Endothelial cell (in vitro differentiated cells): ENCODE measurements around the gene RXFP2. TPM values are rescaled to one million over a fixed set of nuclear protein-coding genes. Genes with fewer than 3 reads are reported as not detected.
A peak's percentile ranks its signal among the peaks of the same experiment; 100 is the strongest.

Experiments
- DNase-seq: peaks from one replicate; pipeline ENCODE4 v3.0.0; 2021; ENCODE audit warnings: low spot score
- H3K27ac Mint-ChIP-seq: one replicate; pipeline ENCODE4 v1.8.0; 2021; ENCODE audit warnings: mixed read lengths, inconsistent platforms; ENCODE audit not compliant: unreplicated experiment
- H3K27me3 Mint-ChIP-seq: one replicate; pipeline ENCODE4 v1.8.0; 2021; ENCODE audit warnings: mild to moderate bottlenecking, moderate library complexity, mixed read lengths, inconsistent platforms; ENCODE audit not compliant: unreplicated experiment
- H3K36me3 Mint-ChIP-seq: one replicate; pipeline ENCODE4 v1.8.0; 2021; ENCODE audit warnings: mild to moderate bottlenecking, low read depth, mixed read lengths, inconsistent platforms; ENCODE audit not compliant: unreplicated experiment
- H3K4me1 Mint-ChIP-seq: one replicate; pipeline ENCODE4 v1.8.0; 2021; ENCODE audit warnings: mild to moderate bottlenecking, mixed read lengths, inconsistent platforms; ENCODE audit not compliant: unreplicated experiment
- H3K4me3 Mint-ChIP-seq: one replicate; pipeline ENCODE4 v1.8.0; 2021; ENCODE audit warnings: mild to moderate bottlenecking, mixed read lengths, inconsistent platforms; ENCODE audit not compliant: unreplicated experiment
- H3K9me3 Mint-ChIP-seq: one replicate; pipeline ENCODE4 v1.8.0; 2021; ENCODE audit warnings: mixed read lengths, inconsistent platforms; ENCODE audit not compliant: unreplicated experiment
- CTCF ChIP-seq: fragments of 200-600 bp; sonication (generic); IDR thresholded peaks from one replicate; pipeline ENCODE4 v1.5.0; 2021; ENCODE audit warnings: antibody characterized with exemption; ENCODE audit not compliant: unreplicated experiment
- total RNA-seq: library from RNA; stranded (reverse); fragmentation: NEBNext Ultra II Directional; extraction: Animal tissue kit (Norgen Biotek cat#: 25700); gene quantifications from one replicate; pipeline ENCODE4 v1.2.1, GENCODE V29; 2021; ENCODE audit not compliant: unreplicated experiment

Gene RXFP2
- total RNA-seq, 1 donor from 2014 or later = not detected

DNA sequence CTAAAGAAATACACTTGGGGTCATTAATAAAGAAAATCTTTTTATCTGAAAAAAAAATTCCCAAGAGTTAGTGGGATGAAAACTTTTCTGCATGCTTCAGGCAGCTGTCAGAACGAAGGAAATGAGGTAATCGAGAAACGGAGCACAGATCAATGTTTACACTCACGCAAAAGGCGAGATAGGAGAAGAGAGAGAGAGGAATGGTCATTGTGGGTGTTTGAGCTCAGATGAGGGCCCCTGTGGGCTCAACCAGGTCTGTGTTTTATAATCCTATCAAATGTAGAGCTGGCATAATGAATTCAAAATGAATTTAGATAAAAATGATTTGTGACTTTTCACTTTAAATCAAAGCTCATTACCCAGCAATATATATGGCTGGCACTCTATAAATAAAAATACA lies 6.3 kb upstream of the RXFP2 start:
- no peak for DNase-seq
- Mint-ChIP-seq H3K27ac (no peak overlapping the region), H3K9me3 (no peaks in the 10 kb centered on the region), H3K36me3 (no peaks in the 10 kb centered on the region), H3K4me1 (peaks cover 7% of the 10 kb centered on the region), H3K4me3 (no peak overlapping the region), H3K27me3 (no peaks in the 10 kb centered on the region)
- TF ChIP-seq CTCF = no peak

GRCh38 chr13:31733647-31734046 lies 5.7 kb upstream of the RXFP2 start:
- Mint-ChIP-seq H3K27ac (no peak overlapping the region), H3K9me3 (no peaks in the 10 kb centered on the region), H3K27me3 (no peaks in the 10 kb centered on the region), H3K4me1 (peaks cover 7% of the 10 kb centered on the region), H3K4me3 (no peak overlapping the region), H3K36me3 (no peaks in the 10 kb centered on the region)
- no peak for DNase-seq
- no peak for TF ChIP-seq CTCF

GRCh38 chr13:31742097-31742734 lies 2.9 kb downstream of the RXFP2 start:
- Mint-ChIP-seq H3K4me1 (peaks cover 8% of the 10 kb centered on the region), H3K9me3 (no peaks in the 10 kb centered on the region), H3K36me3 (no peaks in the 10 kb centered on the region), H3K27me3 (peaks cover 1% of the 10 kb centered on the region), H3K4me3 (no peak overlapping the region), H3K27ac (no peak overlapping the region)
- peak; percentile 97 for TF ChIP-seq CTCF
- peak; percentile 78 for DNase-seq

DNA sequence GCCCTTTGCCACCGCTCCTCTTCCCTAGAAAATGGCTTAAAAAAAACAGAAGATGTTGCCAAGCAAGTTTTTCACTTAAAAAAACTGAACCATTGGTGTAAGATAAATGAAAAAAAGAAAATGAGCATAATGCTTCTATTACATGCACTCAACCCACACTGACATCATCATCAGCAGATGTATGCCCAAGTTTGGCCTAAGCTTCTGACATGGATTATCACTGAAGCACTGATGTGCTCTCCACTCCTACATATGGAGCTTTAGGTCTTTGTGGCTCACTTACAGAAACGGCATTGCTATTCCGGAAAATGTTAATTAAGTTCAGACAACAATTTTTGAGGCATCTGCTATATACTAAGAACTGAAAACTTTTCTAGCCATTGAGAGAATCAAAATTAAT lies 8.0 kb downstream of the RXFP2 start:
- Mint-ChIP-seq H3K9me3 (no peaks in the 10 kb centered on the region), H3K4me1 (peaks cover 13% of the 10 kb centered on the region), H3K36me3 (no peaks in the 10 kb centered on the region), H3K27ac (no peak overlapping the region), H3K27me3 (peaks cover 3% of the 10 kb centered on the region), H3K4me3 (no peak overlapping the region)
- no peak for DNase-seq
- no peak for TF ChIP-seq CTCF

DNA sequence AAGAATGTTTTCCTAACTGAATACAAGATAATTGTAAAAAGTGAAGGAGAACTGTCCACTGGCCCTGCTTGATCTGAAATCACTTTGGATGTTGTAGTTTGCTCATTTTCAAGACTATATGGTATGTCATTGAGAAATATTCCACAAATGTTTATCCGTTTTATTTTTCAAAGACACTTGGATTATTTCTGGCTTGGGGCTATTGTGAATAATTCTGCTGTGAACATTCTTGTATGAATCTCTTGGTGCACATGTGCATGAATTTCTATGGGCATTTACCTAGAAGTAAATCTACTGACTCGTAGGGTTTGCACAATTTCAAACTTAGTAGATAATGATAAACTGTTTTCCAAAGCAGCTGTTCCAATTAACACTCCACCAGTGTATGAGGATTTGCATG lies 8.6 kb downstream of the RXFP2 start:
- H3K4me3 Mint-ChIP-seq = no peak overlapping the region
- peaks cover 13% of the 10 kb centered on the region for H3K4me1 Mint-ChIP-seq
- TF ChIP-seq CTCF = no peak
- no peaks in the 10 kb centered on the region for H3K36me3 Mint-ChIP-seq
- peaks cover 3% of the 10 kb centered on the region for H3K27me3 Mint-ChIP-seq
- no peaks in the 10 kb centered on the region for H3K9me3 Mint-ChIP-seq
- no peak for DNase-seq
- H3K27ac Mint-ChIP-seq = no peak overlapping the region
